ENCODE data around the gene OPTN.
"Not testable (repeated sequence)": the region's sequence is repeated elsewhere in the genome, so short reads cannot be mapped to it uniquely, and the experiment has no call there.

Gene OPTN

GRCh38 chr10:13099666-13100348, at the start of gene OPTN:
OPTN (plus strand) TSS chr10:13100163; CDS start chr10:13109123, 8,960 bp downstream.
- DNase-seq, result peak; percentile 86

- DNase-seq, result no peak
Measured at GRCh38 chr10:13051126-13051694, 48.8 kb upstream of the OPTN start.

- DNase-seq, result not testable (repeated sequence)
Measured at GRCh38 chr10:13053208-13053607, 46.8 kb upstream of the OPTN start.

GRCh38 chr10:13053794-13054462, 46.0 kb upstream of the OPTN start:
- no peak for DNase-seq

- DNase-seq, result no peak
Measured at GRCh38 chr10:13054844-13055243, 45.1 kb upstream of the OPTN start.

GRCh38 chr10:13056456-13057077, 43.4 kb upstream of the OPTN start:
- DNase-seq, result no peak

- DNase-seq, result no peak
Measured at GRCh38 chr10:13062803-13063202, 37.2 kb upstream of the OPTN start.

GRCh38 chr10:13066527-13066926, 33.4 kb upstream of the OPTN start:
- no peak for DNase-seq

- no peak for DNase-seq
Measured at GRCh38 chr10:13067431-13067830, 32.5 kb upstream of the OPTN start.

- no peak for DNase-seq
Measured at GRCh38 chr10:13068071-13068470, 31.9 kb upstream of the OPTN start.

- DNase-seq, result no peak
Measured at GRCh38 chr10:13068484-13068883, 31.5 kb upstream of the OPTN start.

GRCh38 chr10:13072339-13072738, 27.6 kb upstream of the OPTN start:
- no peak for DNase-seq

GRCh38 chr10:13074563-13075451, 25.2 kb upstream of the OPTN start:
- peak; percentile 39 for DNase-seq

- no peak for DNase-seq
Measured at GRCh38 chr10:13078912-13079775, 20.8 kb upstream of the OPTN start.

- DNase-seq, result no peak
Measured at GRCh38 chr10:13079776-13080050, 20.2 kb upstream of the OPTN start.

- DNase-seq, result no peak
Measured at GRCh38 chr10:13080643-13081042, 19.3 kb upstream of the OPTN start.

- DNase-seq, result not testable (repeated sequence)
Measured at GRCh38 chr10:13083700-13084099, 16.3 kb upstream of the OPTN start.

- DNase-seq, result no peak
Measured at GRCh38 chr10:13086056-13086455, 13.9 kb upstream of the OPTN start.

GRCh38 chr10:13087601-13087985, 12.4 kb upstream of the OPTN start:
- DNase-seq, result no peak

GRCh38 chr10:13087986-13088618, 11.9 kb upstream of the OPTN start:
- no peak for DNase-seq

GRCh38 chr10:13089345-13089744, 10.6 kb upstream of the OPTN start:
- DNase-seq, result no peak

GRCh38 chr10:13090289-13090688, 9.7 kb upstream of the OPTN start:
- no peak for DNase-seq
